Upper lobe of right lung (tissue), 1 donor: Measurements from ENCODE around the gene IFNK. TPM values are rescaled to one million over a fixed set of nuclear protein-coding genes. Genes with fewer than 3 reads are reported as not detected.

ENCODE experiments used
- ATAC-seq: fragments of 200-7000 bp; cut with Tn5 transposase; one replicate; pipeline ENCODE4 v1.9.1; 2020; ENCODE audit warnings: mild to moderate bottlenecking, moderate library complexity
- DNase-seq: peaks from one replicate; pipeline ENCODE4 v3.0.0-alpha.2; 2020
- H3K27ac ChIP-seq: fragments of 200-600 bp; one replicate; pipeline ENCODE4 v1.8.0; 2022
- H3K27me3 ChIP-seq: fragments of 200-600 bp; one replicate; pipeline ENCODE4 v1.8.0; 2022; ENCODE audit warnings: mild to moderate bottlenecking
- H3K36me3 ChIP-seq: fragments of 200-600 bp; one replicate; pipeline ENCODE4 v1.8.0; 2022
- H3K4me1 ChIP-seq: fragments of 200-600 bp; one replicate; pipeline ENCODE4 v1.8.0; 2022
- H3K4me3 ChIP-seq: fragments of 200-600 bp; one replicate; pipeline ENCODE4 v1.8.0; 2022; ENCODE audit warnings: mild to moderate bottlenecking
- H3K9me3 ChIP-seq: fragments of 200-600 bp; one replicate; pipeline ENCODE4 v1.8.0; 2022
- intact Hi-C: fragments of 100-400 bp; cut with DNase I; formaldehyde crosslinking; loops from one replicate; pipeline ENCODE4 v1.11.0; 2022
- total RNA-seq: library from RNA; stranded (reverse); fragmentation: NEBNext Ultra II Directional; extraction: Animal tissue kit (Norgen Biotek cat#: 25700); gene quantifications from one replicate; pipeline ENCODE4 v1.2.1, GENCODE V29; 2021
- TF ChIP-seq, protein P1 (sequence below): fragments of 200-600 bp; IDR thresholded peaks from one replicate; pipeline ENCODE4 v1.8.0; 2022; ENCODE audit warnings: antibody characterized with exemption
- donor health status: DM: no; HTN: yes; CAD: no; lungs with severe emphysema.

Gene IFNK
- total RNA-seq, 1 donor from 2014 or later, result not detected

DNA sequence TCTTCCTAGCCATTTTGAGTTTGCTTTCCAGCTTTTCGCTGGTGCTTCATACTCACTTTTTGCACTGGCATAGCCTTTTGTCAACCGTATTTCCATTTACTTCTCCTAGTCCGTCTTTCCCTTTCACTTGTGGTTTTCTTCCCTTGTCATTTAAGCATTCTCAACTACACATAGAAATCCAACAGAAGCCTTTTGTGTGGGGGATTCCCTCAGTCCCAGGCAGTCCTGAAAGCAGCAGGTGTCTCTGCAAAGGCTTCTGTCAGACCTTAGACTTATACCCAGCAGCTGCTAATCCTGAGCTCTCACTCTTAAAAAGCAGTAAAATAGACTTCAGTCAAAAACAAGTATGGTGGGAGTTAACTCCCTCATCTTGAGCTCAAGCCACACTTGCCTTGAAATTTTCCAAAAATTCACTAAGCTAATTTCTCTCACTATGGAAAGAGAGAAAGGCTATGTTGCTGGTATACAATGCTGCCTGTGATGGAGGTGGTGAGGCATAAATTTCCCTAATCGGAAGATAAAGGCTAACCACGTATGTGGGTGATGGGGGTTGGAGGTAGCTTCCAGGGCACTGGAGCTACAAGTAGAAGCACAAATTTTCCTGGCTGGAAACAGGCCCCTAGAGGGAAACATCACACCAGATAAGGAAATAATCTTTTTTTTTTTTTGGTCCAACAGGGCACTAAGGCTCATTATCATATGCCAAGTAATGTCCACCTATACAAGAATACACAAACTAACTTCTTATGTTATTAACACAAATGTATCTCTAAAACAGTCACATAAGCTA lies 34.8 kb upstream of the IFNK start:
- Histone ChIP-seq H3K4me3 (no peak overlapping the region), H3K9me3 (no peaks in the 10 kb centered on the region), H3K4me1 (no peaks in the 10 kb centered on the region), H3K27ac (no peak overlapping the region), H3K36me3 (no peaks in the 10 kb centered on the region), H3K27me3 (no peaks in the 10 kb centered on the region)
- TF ChIP-seq, protein P1, sequence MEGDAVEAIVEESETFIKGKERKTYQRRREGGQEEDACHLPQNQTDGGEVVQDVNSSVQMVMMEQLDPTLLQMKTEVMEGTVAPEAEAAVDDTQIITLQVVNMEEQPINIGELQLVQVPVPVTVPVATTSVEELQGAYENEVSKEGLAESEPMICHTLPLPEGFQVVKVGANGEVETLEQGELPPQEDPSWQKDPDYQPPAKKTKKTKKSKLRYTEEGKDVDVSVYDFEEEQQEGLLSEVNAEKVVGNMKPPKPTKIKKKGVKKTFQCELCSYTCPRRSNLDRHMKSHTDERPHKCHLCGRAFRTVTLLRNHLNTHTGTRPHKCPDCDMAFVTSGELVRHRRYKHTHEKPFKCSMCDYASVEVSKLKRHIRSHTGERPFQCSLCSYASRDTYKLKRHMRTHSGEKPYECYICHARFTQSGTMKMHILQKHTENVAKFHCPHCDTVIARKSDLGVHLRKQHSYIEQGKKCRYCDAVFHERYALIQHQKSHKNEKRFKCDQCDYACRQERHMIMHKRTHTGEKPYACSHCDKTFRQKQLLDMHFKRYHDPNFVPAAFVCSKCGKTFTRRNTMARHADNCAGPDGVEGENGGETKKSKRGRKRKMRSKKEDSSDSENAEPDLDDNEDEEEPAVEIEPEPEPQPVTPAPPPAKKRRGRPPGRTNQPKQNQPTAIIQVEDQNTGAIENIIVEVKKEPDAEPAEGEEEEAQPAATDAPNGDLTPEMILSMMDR, result no peak
- DNase-seq (no peak), ATAC-seq (no peak)
- intact Hi-C loops, result loop anchor here (10.0 kb wide), 1 partner anchor 54 kb away; no protein-coding TSS in a partner anchor

DNA sequence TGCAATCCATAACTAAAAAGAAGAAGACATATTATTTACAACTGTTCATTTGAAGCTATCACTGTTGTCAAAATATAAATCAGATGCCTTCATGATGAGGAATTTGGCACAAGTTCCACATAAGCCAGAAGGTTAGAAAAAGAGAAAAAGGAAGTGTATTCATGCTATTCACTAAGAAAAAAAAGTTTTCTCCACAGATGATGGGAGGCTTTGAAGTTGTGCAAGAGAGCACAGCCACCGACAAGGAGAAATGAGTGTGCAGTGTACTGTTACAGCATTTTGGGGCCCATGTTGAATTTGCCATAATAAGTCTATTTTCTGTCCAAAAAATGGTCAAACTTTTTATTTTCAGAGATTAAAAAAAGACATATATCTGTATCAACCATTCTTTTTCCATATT lies 32.9 kb upstream of the IFNK start:
- Histone ChIP-seq H3K27me3 (no peaks in the 10 kb centered on the region), H3K27ac (no peak overlapping the region), H3K4me3 (no peak overlapping the region), H3K4me1 (no peaks in the 10 kb centered on the region), H3K9me3 (no peaks in the 10 kb centered on the region), H3K36me3 (no peaks in the 10 kb centered on the region)
- ATAC-seq (peak; percentile 62), DNase-seq (no peak)
- TF ChIP-seq, protein P1, result no peak
- intact Hi-C loops, result no loop called here

DNA sequence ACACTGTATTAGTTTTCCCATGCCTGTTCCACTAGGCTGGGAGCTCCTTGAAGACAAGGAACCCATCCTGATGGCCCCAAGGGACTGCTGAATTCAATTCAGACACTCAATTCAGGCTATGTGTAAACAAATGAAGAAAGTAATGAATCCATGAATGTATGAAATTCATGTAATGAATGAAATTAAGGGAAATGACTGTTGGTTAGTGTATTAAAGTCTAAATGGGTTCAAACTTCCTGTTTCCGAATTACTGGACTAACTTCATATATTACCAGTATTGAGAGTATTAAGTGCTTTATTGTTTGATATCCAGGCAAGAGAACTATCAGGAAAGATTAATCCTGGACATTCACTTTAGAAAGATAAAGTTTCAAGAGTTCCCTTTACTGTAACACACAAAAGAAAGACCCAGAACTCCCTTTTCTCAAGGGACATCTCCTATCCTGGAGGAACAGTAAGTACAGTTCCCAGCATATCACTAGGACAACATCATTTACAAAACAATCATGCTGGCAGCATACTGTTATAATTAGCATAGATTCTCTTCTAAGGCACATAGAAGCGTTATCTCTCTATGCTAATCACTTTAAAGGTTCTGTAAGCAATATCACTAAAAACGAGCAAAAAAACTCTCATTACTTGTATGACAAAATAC lies 28.5 kb upstream of the IFNK start:
- TF ChIP-seq, protein P1, result no peak
- no peak for ATAC-seq

DNA sequence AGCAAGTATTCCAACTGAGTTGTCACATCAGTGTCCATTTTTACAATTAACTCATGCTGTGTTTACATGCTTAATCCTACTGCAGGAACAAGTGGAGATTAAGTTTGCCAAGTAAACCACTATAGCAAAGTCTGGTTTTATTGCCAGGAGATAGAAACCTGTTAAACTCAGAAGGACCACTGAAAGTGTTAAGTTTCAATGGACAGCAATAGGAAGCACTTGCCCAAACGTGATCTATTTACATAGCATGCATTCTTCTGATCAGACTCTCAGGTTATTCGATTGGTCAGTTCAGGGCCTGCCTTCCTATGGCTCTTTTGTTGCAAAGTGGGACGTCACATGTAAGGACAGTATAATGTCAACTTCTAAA lies 28.0 kb upstream of the IFNK start:
- Histone ChIP-seq H3K4me1 (no peaks in the 10 kb centered on the region), H3K9me3 (no peaks in the 10 kb centered on the region), H3K27me3 (no peaks in the 10 kb centered on the region), H3K27ac (no peak overlapping the region), H3K4me3 (no peak overlapping the region), H3K36me3 (no peaks in the 10 kb centered on the region)
- TF ChIP-seq, protein P1, result no peak
- intact Hi-C loops, result no loop called here
- no peak for ATAC-seq
- no peak for DNase-seq

More for the DNA sequence above, 28.5 kb upstream of the IFNK start:
- Histone ChIP-seq H3K27ac (no peak overlapping the region), H3K4me1 (no peaks in the 10 kb centered on the region), H3K36me3 (no peaks in the 10 kb centered on the region), H3K9me3 (no peaks in the 10 kb centered on the region), H3K4me3 (no peak overlapping the region), H3K27me3 (no peaks in the 10 kb centered on the region)
- DNase-seq, result no peak
- intact Hi-C loops, result no loop called here

DNA sequence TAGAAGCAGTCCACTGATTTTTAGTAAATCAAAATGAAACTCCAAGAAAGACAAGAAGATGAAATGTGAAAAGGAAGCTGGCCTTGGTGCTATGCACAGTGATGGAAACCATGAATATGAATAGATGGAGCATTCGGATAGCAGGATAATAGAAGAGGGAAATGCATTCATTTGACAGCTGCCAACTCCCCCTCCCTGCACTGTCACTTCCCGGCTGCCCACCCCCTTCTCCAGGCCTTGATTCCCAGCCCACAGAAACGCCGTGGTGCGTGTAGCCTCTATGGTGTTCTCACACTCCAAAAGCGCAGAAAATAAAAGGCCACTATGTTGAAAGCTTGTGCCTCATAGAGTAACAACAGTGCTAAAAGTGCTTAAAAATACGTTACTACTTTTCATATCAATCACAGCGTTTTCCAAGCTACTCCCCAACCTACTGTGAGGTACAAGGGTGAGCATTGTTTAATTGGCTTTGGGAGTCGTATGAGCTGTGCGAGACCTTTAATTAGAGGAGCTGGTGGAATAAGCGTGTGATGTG lies 26.1 kb upstream of the IFNK start:
- H3K4me3 ChIP-seq, result no peak overlapping the region
- intact Hi-C loops, result no loop called here

More for the DNA sequence above, 26.1 kb upstream of the IFNK start:
- no peaks in the 10 kb centered on the region for H3K27me3 ChIP-seq
- H3K4me1 ChIP-seq, result no peaks in the 10 kb centered on the region
- TF ChIP-seq, protein P1, result no peak
- H3K9me3 ChIP-seq, result no peaks in the 10 kb centered on the region
- H3K27ac ChIP-seq, result no peak overlapping the region
- ATAC-seq (no peak), DNase-seq (no peak)
- H3K36me3 ChIP-seq, result no peaks in the 10 kb centered on the region
